Activated CD4-positive, alpha-beta T cell treated with anti-CD3 and anti-CD28 coated beads for 36 hours (primary cell): ENCODE results near the gene ALX4. TPM values are rescaled to one million over a fixed set of nuclear protein-coding genes. Genes with fewer than 3 reads are reported as not detected.

ENCODE experiments used
- ATAC-seq: fragments of 200-7000 bp; cut with Tn5 transposase; one replicate; pipeline ENCODE4 v1.10.0; 2021; ENCODE audit warnings: mild to moderate bottlenecking, moderate library complexity
- CTCF ChIA-PET: fragments of 350-600 bp; sonication (Branson Sonifier 250); formaldehyde crosslinking; loops from one replicate; lab custom pipeline; 2021; ENCODE audit warnings: antibody characterized with exemption; lab: Charles Lee
- POLR2A ChIA-PET: fragments of 350-600 bp; sonication (Branson Sonifier 250); formaldehyde crosslinking; loops from one replicate; lab custom pipeline; 2021; ENCODE audit warnings: antibody characterized with exemption, inconsistent platforms; lab: Charles Lee
- DNase-seq: peaks from one replicate; pipeline ENCODE4 v3.0.0-alpha.2; 2020
- H3K27ac Mint-ChIP-seq: one replicate; pipeline ENCODE4 v1.8.0; 2021; ENCODE audit warnings: mixed read lengths
- H3K27me3 Mint-ChIP-seq: one replicate; pipeline ENCODE4 v1.8.0; 2021; ENCODE audit warnings: mixed read lengths
- H3K36me3 Mint-ChIP-seq: one replicate; pipeline ENCODE4 v1.8.0; 2021; ENCODE audit warnings: low read depth, mixed read lengths
- H3K4me1 Mint-ChIP-seq: one replicate; pipeline ENCODE4 v1.8.0; 2021; ENCODE audit warnings: mixed read lengths
- H3K4me3 Mint-ChIP-seq: one replicate; pipeline ENCODE4 v1.8.0; 2021; ENCODE audit warnings: mild to moderate bottlenecking, moderate library complexity, mixed read lengths
- H3K9me3 Mint-ChIP-seq: one replicate; pipeline ENCODE4 v1.8.0; 2021; ENCODE audit warnings: low read depth, mixed read lengths
- intact Hi-C, 2 experiments: fragments of 100-400 bp; cut with DNase I in 1 of 2; cut with micrococcal nuclease in 1 of 2; formaldehyde crosslinking; loops; one replicate each; pipeline versions ENCODE4 v1.14.2 to v1.15.1; 2022 to 2024; cut with DNase I, micrococcal nuclease
- total RNA-seq, 2 experiments: library from RNA; stranded (reverse); gene quantifications; one replicate each; pipeline ENCODE4 v1.2.3, GENCODE V29; 2021

The ALX4 gene
- total RNA-seq, 2 experiments from 2014 or later: not detected

DNA sequence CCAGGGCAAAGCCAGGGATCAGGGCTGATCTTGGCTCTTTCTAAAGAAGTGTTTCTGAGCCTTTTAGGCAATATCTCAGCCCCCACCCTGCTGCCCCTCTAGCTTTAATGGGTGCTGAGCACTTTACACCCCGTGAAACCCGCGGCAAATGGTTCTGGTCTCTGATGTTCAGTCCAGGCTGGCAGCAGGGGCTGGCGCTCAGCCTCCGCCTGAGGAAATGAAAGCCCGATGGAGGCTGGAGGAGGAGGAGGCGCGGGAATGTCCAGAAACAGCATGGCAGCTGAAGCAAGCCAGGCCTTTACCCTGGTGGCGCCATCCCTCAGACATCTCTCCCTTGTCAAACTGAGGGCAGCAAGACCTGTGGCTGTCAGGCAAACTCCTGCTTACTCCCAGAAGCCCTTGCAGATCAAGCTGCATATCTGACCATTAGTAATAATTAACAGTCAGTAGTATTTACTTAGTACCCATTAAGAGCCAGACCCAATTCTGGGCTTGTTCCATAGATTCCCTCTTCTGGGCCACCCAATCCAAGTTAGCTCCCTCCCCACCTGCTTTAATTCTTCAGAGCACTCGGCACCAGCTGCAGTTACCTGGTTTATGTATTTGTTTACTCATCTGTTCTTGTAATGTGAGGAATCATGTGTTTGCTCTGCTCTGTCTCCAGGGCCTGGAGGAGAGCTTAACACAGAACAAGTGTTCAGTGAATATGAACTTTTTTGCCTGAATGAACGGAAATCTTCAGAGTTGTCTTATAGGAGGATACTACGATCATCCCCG is 15.0 kb upstream of the ALX4 start:
- intact Hi-C loops: no loop called here

DNA sequence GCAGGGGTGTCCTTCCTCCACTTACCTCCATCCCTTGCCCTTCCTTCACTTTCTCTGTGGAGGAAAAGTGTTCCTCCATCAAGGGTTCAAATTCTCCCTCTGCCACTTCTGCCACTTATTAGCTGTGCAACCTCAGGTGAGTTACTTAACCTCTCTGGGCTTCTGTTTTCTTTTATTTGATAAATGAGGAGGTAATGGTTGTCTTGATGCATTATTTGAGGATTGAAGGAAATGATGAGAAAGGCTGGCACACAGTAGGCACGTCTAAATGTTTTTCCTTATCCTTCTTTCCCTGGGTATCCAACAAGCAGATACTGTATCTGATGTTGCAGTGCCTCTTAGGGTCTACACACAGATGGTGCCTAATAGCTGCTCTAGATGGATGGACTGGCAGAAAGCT is 14.3 kb upstream of the ALX4 start:
- CTCF ChIA-PET: interaction anchor here (0.5 to 0.6 kb wide), 2 partner anchors 12 to 38 kb away, joined by 3 read pairs; no protein-coding TSS in a partner anchor
- H3K4me1 Mint-ChIP-seq: peaks cover 3% of the 10 kb centered on the region
- POLR2A ChIA-PET: no interaction called here
- H3K27ac Mint-ChIP-seq: no peak overlapping the region
- ATAC-seq (no peak), DNase-seq (no peak)
- no peaks in the 10 kb centered on the region for H3K9me3 Mint-ChIP-seq
- peaks cover 78% of the 10 kb centered on the region for H3K27me3 Mint-ChIP-seq
- no peak overlapping the region for H3K4me3 Mint-ChIP-seq
- intact Hi-C loops: no loop called here
- H3K36me3 Mint-ChIP-seq: no peaks in the 10 kb centered on the region

More for the DNA sequence above, 15.0 kb upstream of the ALX4 start:
- no peaks in the 10 kb centered on the region for H3K36me3 Mint-ChIP-seq
- ChIA-PET POLR2A (no interaction called here), CTCF (interaction anchor here (0.5 to 0.7 kb wide), 3 partner anchors 11 to 214 kb away, joined by 3 read pairs; no protein-coding TSS in a partner anchor)
- no peak for DNase-seq
- H3K9me3 Mint-ChIP-seq: no peaks in the 10 kb centered on the region
- H3K27ac Mint-ChIP-seq: no peak overlapping the region
- ATAC-seq: no peak
- peaks cover 74% of the 10 kb centered on the region for H3K27me3 Mint-ChIP-seq
- no peaks in the 10 kb centered on the region for H3K4me1 Mint-ChIP-seq
- no peak overlapping the region for H3K4me3 Mint-ChIP-seq

DNA sequence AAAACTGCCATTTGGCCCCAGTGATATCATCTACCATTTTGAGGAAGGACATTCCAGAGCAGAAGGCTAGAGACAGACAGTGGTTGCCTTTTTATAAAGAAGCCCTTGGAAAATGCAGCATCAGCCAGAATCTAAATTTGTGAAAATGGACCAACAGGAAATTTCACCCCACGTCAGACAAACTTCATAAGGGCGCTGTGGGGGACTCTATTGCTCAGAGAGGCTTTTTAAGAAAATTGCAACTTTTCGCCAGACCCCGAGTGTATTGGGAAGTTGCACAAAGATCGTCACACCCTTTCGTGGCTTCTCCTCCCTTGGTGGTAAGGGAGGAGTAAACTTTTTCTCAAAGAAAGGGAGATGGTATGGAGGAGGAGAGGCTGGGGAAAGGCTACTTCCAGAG is 12.3 kb upstream of the ALX4 start:
- ATAC-seq: no peak
- H3K27me3 Mint-ChIP-seq: peaks cover 82% of the 10 kb centered on the region
- intact Hi-C loops: no loop called here
- ChIA-PET POLR2A (no interaction called here), CTCF (interaction anchor here (1.2 kb wide), 1 partner anchor 14 kb away, joined by 3 read pairs; no protein-coding TSS in a partner anchor)
- DNase-seq: no peak
- H3K9me3 Mint-ChIP-seq: no peaks in the 10 kb centered on the region
- H3K36me3 Mint-ChIP-seq: no peaks in the 10 kb centered on the region
- H3K27ac Mint-ChIP-seq: no peak overlapping the region
- H3K4me3 Mint-ChIP-seq: no peak overlapping the region
- peaks cover 4% of the 10 kb centered on the region for H3K4me1 Mint-ChIP-seq

DNA sequence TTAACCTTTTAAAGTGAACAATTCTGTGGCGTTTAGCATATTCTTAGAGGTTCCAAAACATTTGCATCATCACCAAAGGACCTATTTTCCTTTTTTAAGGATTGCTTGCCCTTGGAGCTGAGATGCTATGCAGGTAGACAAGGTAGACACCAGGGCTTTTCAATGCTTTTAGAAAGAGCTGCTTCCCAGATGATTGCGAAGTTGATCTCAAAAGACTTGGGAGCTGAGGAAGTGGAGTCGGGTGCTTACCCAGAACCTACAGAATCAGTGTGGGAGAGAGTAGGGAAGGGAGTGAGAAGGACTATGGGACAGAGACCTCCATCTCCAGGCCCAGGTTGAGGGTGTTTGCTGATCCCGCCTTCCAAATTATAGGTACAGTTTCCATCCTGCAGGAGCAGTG is 11.1 kb upstream of the ALX4 start:
- H3K4me1 Mint-ChIP-seq: peaks cover 7% of the 10 kb centered on the region
- ChIA-PET CTCF (interaction anchor here (0.6 kb wide), 2 partner anchors 12 to 228 kb away, joined by 3 read pairs; no protein-coding TSS in a partner anchor), POLR2A (no interaction called here)
- DNase-seq: no peak
- H3K27ac Mint-ChIP-seq: no peak overlapping the region
- intact Hi-C loops: loop anchor here in 1 of 2 experiments (2.0 kb wide), 1 partner anchor 16 kb away; no protein-coding TSS in a partner anchor
- H3K27me3 Mint-ChIP-seq: peaks cover 80% of the 10 kb centered on the region
- no peak overlapping the region for H3K4me3 Mint-ChIP-seq
- H3K36me3 Mint-ChIP-seq: no peaks in the 10 kb centered on the region
- ATAC-seq: no peak
- H3K9me3 Mint-ChIP-seq: no peaks in the 10 kb centered on the region

- H3K27me3 Mint-ChIP-seq: peaks cover 78% of the 10 kb centered on the region
- peaks cover 11% of the 10 kb centered on the region for H3K4me1 Mint-ChIP-seq
- ChIA-PET CTCF (interaction anchor here (0.6 kb wide), 1 partner anchor 13 kb away, joined by 3 read pairs; no protein-coding TSS in a partner anchor), POLR2A (interaction anchor here (0.6 kb wide), 1 partner anchor 86 kb away, joined by 3 read pairs; no protein-coding TSS in a partner anchor)
- H3K4me3 Mint-ChIP-seq: no peak overlapping the region
- no peaks in the 10 kb centered on the region for H3K9me3 Mint-ChIP-seq
- intact Hi-C loops: loop anchor here in 1 of 2 experiments (2.0 kb wide), 1 partner anchor 16 kb away; no protein-coding TSS in a partner anchor
- ATAC-seq (no peak), DNase-seq (no peak)
- no peak overlapping the region for H3K27ac Mint-ChIP-seq
- H3K36me3 Mint-ChIP-seq: no peaks in the 10 kb centered on the region
Observed at GRCh38 chr11:44320289-44320973, 10.5 kb upstream of the ALX4 start.

DNA sequence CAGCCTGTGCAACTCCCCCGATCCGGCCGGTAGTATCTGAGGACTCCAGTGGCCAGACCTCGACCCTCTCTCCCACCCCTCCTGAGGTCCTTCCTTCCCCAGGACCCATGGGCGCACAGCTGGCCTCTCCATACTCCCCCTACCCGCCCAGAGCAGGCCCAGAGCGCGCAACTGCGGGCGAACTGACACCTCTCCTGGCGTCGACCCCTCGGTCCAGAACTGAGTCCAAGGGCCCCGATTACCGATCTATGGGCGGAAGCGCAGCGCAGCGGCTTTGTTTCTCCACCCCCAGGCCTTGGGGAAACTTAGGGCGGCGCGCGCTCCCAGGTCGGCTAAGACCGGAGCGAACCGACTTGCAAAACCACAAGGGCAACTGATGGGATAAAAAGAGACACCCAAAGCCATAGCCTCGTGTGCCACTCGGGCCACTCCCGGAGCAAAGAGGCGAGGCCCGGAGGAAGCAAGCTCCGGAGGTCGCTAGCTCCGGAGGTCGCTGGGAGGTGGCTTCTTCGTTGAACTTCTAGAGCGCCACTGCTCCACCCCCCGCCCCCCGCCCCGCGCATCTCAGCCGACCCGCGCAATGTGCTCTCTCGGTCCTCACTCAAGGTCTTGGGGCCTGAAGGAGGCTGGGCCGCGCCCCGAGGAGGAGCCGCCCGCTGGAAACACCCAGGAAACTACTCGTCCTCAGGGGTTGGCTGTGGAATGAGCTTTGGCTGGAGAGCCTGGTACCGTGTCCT is 9.8 kb upstream of the ALX4 start:
- DNase-seq: no peak
- POLR2A ChIA-PET: interaction anchor here (0.6 kb wide), 1 partner anchor 86 kb away, joined by 3 read pairs; no protein-coding TSS in a partner anchor
- H3K27ac Mint-ChIP-seq: no peak overlapping the region
- peaks cover 80% of the 10 kb centered on the region for H3K27me3 Mint-ChIP-seq
- peaks cover 13% of the 10 kb centered on the region for H3K4me1 Mint-ChIP-seq
- intact Hi-C loops: loop anchor here (2.0 to 10.0 kb wide), 2 partner anchors 15 to 375 kb away; partner anchors contain the start of gene C11orf96 (in 1 of the 2)
- no peaks in the 10 kb centered on the region for H3K36me3 Mint-ChIP-seq
- no peaks in the 10 kb centered on the region for H3K9me3 Mint-ChIP-seq
- CTCF ChIA-PET: no interaction called here
- peak; percentile 12 for ATAC-seq
- no peak overlapping the region for H3K4me3 Mint-ChIP-seq

DNA sequence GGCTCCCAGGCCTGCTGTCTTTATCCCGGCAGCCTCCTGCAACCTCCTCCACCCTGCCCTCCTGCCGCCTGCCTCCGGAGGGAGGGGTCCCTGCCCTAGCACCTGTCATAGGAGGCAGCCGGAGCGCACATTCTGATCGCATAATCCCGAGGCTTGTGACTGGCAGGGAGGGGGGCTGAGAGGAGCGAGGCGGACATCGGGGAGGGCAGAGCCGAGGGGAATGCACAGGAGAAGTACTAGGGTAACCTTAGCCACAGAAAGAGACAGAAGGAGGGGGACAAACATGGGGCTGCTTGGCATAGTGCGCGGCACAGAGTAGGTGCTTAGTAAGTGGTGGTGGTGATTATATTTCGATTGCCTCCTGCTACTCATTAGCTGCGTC is 9.2 kb upstream of the ALX4 start:
- ATAC-seq (no peak), DNase-seq (no peak)
- ChIA-PET POLR2A (no interaction called here), CTCF (no interaction called here)
- intact Hi-C loops: loop anchor here (2.0 to 10.0 kb wide), 2 partner anchors 14 to 374 kb away; partner anchors contain the start of gene C11orf96 (in 1 of the 2)
- Mint-ChIP-seq H3K4me3 (no peak overlapping the region), H3K4me1 (peaks cover 13% of the 10 kb centered on the region), H3K36me3 (no peaks in the 10 kb centered on the region), H3K9me3 (no peaks in the 10 kb centered on the region), H3K27me3 (peaks cover 82% of the 10 kb centered on the region), H3K27ac (no peak overlapping the region)

DNA sequence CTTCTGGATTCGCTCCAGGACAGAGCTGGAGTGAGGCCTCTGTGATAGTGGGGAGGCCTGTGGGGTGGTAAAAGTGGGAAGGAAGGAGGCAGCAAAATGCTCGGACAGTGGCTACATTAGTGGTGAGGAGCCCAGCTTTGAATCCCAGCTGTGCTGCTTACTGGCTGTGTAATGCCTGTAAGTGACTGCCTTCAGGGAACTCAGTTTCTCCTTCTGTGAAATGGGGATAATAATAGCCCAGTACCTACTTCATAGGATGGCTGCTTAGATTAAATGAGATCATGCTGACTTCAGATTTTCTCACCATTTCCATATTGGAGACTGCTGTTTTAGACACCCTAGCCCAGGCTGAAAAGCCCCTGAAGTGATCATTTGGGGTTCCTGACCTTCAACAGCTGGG is 8.4 kb upstream of the ALX4 start:
- Mint-ChIP-seq H3K4me1 (peaks cover 13% of the 10 kb centered on the region), H3K36me3 (no peaks in the 10 kb centered on the region), H3K27ac (no peak overlapping the region), H3K4me3 (no peak overlapping the region), H3K27me3 (peaks cover 84% of the 10 kb centered on the region), H3K9me3 (no peaks in the 10 kb centered on the region)
- ChIA-PET POLR2A (no interaction called here), CTCF (no interaction called here)
- intact Hi-C loops: loop anchor here (2.0 to 10.0 kb wide), 2 partner anchors 14 to 374 kb away; partner anchors contain the start of gene C11orf96 (in 1 of the 2)
- ATAC-seq (no peak), DNase-seq (no peak)

DNA sequence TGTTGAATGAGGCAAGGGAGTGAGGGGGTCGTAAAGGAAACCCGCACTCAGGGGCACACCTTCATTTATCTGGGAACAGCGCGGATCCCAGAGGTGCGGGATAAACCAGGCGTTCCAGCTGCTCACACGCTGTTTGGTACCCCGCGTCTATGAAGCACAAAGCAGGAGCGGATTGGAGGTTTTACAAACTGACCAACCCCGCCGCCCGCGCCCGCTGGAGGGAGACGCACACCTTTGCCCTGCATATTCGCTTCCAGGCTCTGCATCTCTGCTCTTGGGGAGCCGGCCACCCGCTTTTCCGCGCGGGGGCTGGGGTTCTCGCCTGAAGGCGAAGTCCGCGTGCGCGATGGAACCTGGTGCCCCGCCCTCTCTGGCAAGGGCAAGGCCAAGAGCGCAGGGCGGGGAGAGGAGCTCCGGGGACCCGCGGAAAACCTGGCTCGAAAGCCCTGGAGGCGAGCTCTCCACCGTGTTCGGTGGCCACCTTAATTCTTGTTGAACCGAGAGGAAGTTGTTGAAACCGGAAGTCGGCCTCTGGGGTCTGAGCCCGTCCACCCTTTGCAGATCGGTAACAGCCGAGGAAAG is 6.8 kb upstream of the ALX4 start:
- ATAC-seq (no peak), DNase-seq (peak; percentile 23)
- H3K27me3 Mint-ChIP-seq: peaks cover 88% of the 10 kb centered on the region
- ChIA-PET CTCF (interaction anchor here (0.6 to 0.8 kb wide), 2 partner anchors 219 to 724 kb away, joined by 3 read pairs; no protein-coding TSS in a partner anchor), POLR2A (no interaction called here)
- peaks cover 13% of the 10 kb centered on the region for H3K4me1 Mint-ChIP-seq
- peak overlapping the region; percentile 7 for H3K4me3 Mint-ChIP-seq
- H3K27ac Mint-ChIP-seq: no peak overlapping the region
- no peaks in the 10 kb centered on the region for H3K36me3 Mint-ChIP-seq
- no peaks in the 10 kb centered on the region for H3K9me3 Mint-ChIP-seq
- intact Hi-C loops: loop anchor here in 1 of 2 experiments (10.0 kb wide), 1 partner anchor 372 kb away; the partner anchor contains the start of gene C11orf96

DNA sequence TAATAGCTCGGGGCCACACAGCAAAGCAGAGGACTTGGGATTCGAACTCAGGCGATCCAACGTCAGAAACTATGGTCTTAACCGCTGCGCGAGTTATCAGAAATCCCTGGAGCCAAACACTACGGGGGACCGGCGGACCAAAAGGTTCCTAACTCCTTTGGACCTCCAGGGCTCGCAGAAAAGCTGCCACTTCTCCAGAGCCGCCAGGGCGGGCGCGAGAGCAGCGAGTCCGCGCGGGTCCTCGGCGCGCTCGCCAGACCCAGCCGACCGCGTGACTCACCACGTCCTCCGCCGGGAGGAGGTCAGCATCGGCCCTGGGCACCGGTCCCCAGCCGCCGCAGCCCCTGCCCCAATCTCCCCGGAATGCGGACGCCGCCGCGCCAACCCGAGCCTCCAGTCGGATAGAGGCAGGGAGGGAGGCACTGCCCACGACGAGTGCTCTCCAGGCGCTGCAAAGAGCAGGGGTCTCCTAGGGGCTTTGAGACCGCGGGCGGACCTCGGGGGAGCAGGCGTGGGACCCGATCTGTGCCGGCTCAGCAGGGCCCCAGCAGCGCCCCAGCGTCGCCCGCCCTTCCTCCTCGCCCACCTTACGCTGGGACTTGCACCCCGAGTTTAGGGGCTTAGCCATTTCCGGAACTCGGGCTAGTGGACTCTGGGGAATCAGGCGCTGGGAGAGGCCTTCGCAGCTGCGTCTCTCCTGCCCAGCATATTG is 6.2 kb upstream of the ALX4 start:
- intact Hi-C loops: loop anchor here in 1 of 2 experiments (10.0 kb wide), 1 partner anchor 371 kb away; the partner anchor contains the start of gene C11orf96
- no peak overlapping the region for H3K4me3 Mint-ChIP-seq

More for the DNA sequence above, 6.2 kb upstream of the ALX4 start:
- peaks cover 88% of the 10 kb centered on the region for H3K27me3 Mint-ChIP-seq
- CTCF ChIA-PET: interaction anchor here (0.8 kb wide), 1 partner anchor 725 kb away, joined by 3 read pairs; no protein-coding TSS in a partner anchor
- H3K9me3 Mint-ChIP-seq: no peaks in the 10 kb centered on the region
- peaks cover 13% of the 10 kb centered on the region for H3K4me1 Mint-ChIP-seq
- no peak overlapping the region for H3K27ac Mint-ChIP-seq
- no peaks in the 10 kb centered on the region for H3K36me3 Mint-ChIP-seq
- POLR2A ChIA-PET: no interaction called here
- DNase-seq (no peak), ATAC-seq (no peak)
